ENCODE results near the gene TKT. TPM values are rescaled to one million over a fixed set of nuclear protein-coding genes. Genes with fewer than 3 reads are reported as not detected.
A peak's percentile ranks its signal among the peaks of the same experiment; 100 is the strongest.

Gene TKT
- total RNA-seq, 2 donors from 2014 or later = 96.6 to 208 TPM

- intact Hi-C loops (cut with DNase I) = no loop called here
- no peak for ATAC-seq
- Histone ChIP-seq H3K9me3 (no peaks in the 10 kb centered on the region), H3K27ac (peak overlapping the region in 2 of 4 donors; percentile 22 to 94), H3K27me3 (no peaks in the 10 kb centered on the region), H3K4me1 (peaks cover 62% of the 10 kb centered on the region), H3K36me3 (replicated peaks in 1 of 2; ENCODE audit: insufficient read depth in 1 of 2, low read depth in 2 of 2) (no peaks in the 10 kb centered on the region), H3K4me3 (no peak overlapping the region)
- TF ChIP-seq POLR2A (IDR thresholded peaks at IDR 0.05) (no peak), CTCF (IDR thresholded peaks at IDR 0.05) (no peak)
- 27 to 43% methylated on average over 10 of the region's 10 CpGs for WGBS, 2 donors
- DNase-seq = peak in 1 of 4 donors; percentile 41
These were observed 3.5 kb downstream of the TKT start for GRCh38 chr3:53252096-53252946.

- no peaks in the 10 kb centered on the region for H3K27me3 ChIP-seq
- DNase-seq (no peak), ATAC-seq (no peak)
- intact Hi-C loops (cut with DNase I) = no loop called here
- H3K4me3 ChIP-seq = no peak overlapping the region
- no peaks in the 10 kb centered on the region for H3K36me3 ChIP-seq (replicated peaks in 1 of 2; ENCODE audit: insufficient read depth in 1 of 2, low read depth in 2 of 2)
- TF ChIP-seq CTCF (IDR thresholded peaks at IDR 0.05) (no peak), POLR2A (IDR thresholded peaks at IDR 0.05) (no peak)
- H3K4me1 ChIP-seq = peaks cover 58% of the 10 kb centered on the region
- peak overlapping the region in 2 of 4 donors; percentile 22 to 94 for H3K27ac ChIP-seq
- WGBS, 2 donors = 79 to 90% methylated on average over 2 to 4 of the region's 4 CpGs
- no peaks in the 10 kb centered on the region for H3K9me3 ChIP-seq
These were observed 4.8 kb downstream of the TKT start for GRCh38 chr3:53250881-53251605.

GRCh38 chr3:53250453-53250852, 5.4 kb downstream of the TKT start:
- Histone ChIP-seq H3K27ac (peak overlapping the region in 1 of 4 donors; percentile 56), H3K9me3 (no peaks in the 10 kb centered on the region), H3K4me3 (no peak overlapping the region), H3K36me3 (replicated peaks in 1 of 2; ENCODE audit: insufficient read depth in 1 of 2, low read depth in 2 of 2) (no peaks in the 10 kb centered on the region), H3K4me1 (peaks cover 58% of the 10 kb centered on the region), H3K27me3 (no peaks in the 10 kb centered on the region)
- intact Hi-C loops (cut with DNase I) = no loop called here
- WGBS, 2 donors = 88 to 95% methylated on average over 3 of the region's 3 CpGs
- no peak for DNase-seq
- TF ChIP-seq POLR2A (IDR thresholded peaks at IDR 0.05) (no peak), CTCF (IDR thresholded peaks at IDR 0.05) (no peak)
- ATAC-seq = no peak

- Histone ChIP-seq H3K27ac (no peak overlapping the region), H3K36me3 (replicated peaks in 1 of 2; ENCODE audit: insufficient read depth in 1 of 2, low read depth in 2 of 2) (no peaks in the 10 kb centered on the region), H3K4me3 (no peak overlapping the region), H3K9me3 (no peaks in the 10 kb centered on the region), H3K27me3 (no peaks in the 10 kb centered on the region), H3K4me1 (peaks cover 69% of the 10 kb centered on the region)
- TF ChIP-seq CTCF (IDR thresholded peaks at IDR 0.05) (no peak), POLR2A (IDR thresholded peaks at IDR 0.05) (no peak)
- 84 to 93% methylated on average over 6 of the region's 6 CpGs for WGBS, 2 donors
- ATAC-seq (no peak), DNase-seq (no peak)
- intact Hi-C loops (cut with DNase I) = no loop called here
These were observed 7.7 kb downstream of the TKT start for GRCh38 chr3:53248161-53248560.
